HG03135 (cell line): ENCODE results near the gene KCTD1.
"Not testable (repeated sequence)": the region's sequence is repeated elsewhere in the genome, so short reads cannot be mapped to it uniquely, and the experiment has no call there.

Experiments used
- ATAC-seq: cut with Tn5 transposase; IDR thresholded peaks from one replicate; pipeline ENCODE4 v1.9.1; 2021; ENCODE audit warnings: mild to moderate bottlenecking, moderate library complexity; ENCODE audit not compliant: unreplicated experiment

The KCTD1 gene

GRCh38 chr18:26459340-26459739 is 89.0 kb downstream of the KCTD1 start:
- no peak for ATAC-seq

- peak; percentile 40 for ATAC-seq
These were observed 89.7 kb downstream of the KCTD1 start for GRCh38 chr18:26458526-26459232.

GRCh38 chr18:26457611-26458353 is 90.6 kb downstream of the KCTD1 start:
- no peak for ATAC-seq

GRCh38 chr18:26457195-26457594 is 91.2 kb downstream of the KCTD1 start:
- no peak for ATAC-seq

GRCh38 chr18:26456070-26456491 is 92.3 kb downstream of the KCTD1 start:
- ATAC-seq = no peak

GRCh38 chr18:26455639-26456038 is 92.7 kb downstream of the KCTD1 start:
- ATAC-seq = no peak

GRCh38 chr18:26454616-26455015 is 93.7 kb downstream of the KCTD1 start:
- ATAC-seq = no peak

- ATAC-seq = no peak
These were observed 94.2 kb downstream of the KCTD1 start for GRCh38 chr18:26454192-26454591.

- ATAC-seq = peak; percentile 41
These were observed 94.9 kb downstream of the KCTD1 start for GRCh38 chr18:26453386-26453901.

GRCh38 chr18:26450989-26451682 is 97.2 kb downstream of the KCTD1 start:
- no peak for ATAC-seq

GRCh38 chr18:26448714-26449159 is 99.6 kb downstream of the KCTD1 start:
- no peak for ATAC-seq

GRCh38 chr18:26443853-26444252 is 104.5 kb downstream of the KCTD1 start:
- no peak for ATAC-seq

- ATAC-seq = no peak
These were observed 106.2 kb downstream of the KCTD1 start for GRCh38 chr18:26442126-26442525.

- ATAC-seq = no peak
These were observed 107.7 kb downstream of the KCTD1 start for GRCh38 chr18:26440644-26441043.

GRCh38 chr18:26439537-26439936 is 108.8 kb downstream of the KCTD1 start:
- ATAC-seq = no peak

- ATAC-seq = peak; percentile 100
These were observed 109.4 kb downstream of the KCTD1 start for GRCh38 chr18:26438980-26439379.

GRCh38 chr18:26437634-26438033 is 110.7 kb downstream of the KCTD1 start:
- not testable (repeated sequence) for ATAC-seq

GRCh38 chr18:26436176-26437051 is 111.9 kb downstream of the KCTD1 start:
- ATAC-seq = no peak

- no peak for ATAC-seq
These were observed 112.8 kb downstream of the KCTD1 start for GRCh38 chr18:26435415-26436095.

- ATAC-seq = no peak
These were observed 113.5 kb downstream of the KCTD1 start for GRCh38 chr18:26434887-26435286.
